ENCODE data around the gene TMEM204. TPM values are rescaled to one million over a fixed set of nuclear protein-coding genes. Genes with fewer than 3 reads are reported as not detected.

The TMEM204 gene
- total RNA-seq (2014; rRNA removed; shearing (Covaris generic)): 35.7 and 37.2 TPM in 2 replicates
- polyA plus RNA-seq (2015; cell fraction: cytosol; rRNA removed): 27.4 and 30.2 TPM in 2 replicates
- polyA plus RNA-seq (2015; cell fraction: nucleus; rRNA removed): 18.9 and 21.2 TPM in 2 replicates

- peak; percentile 92 for DNase-seq (ENCODE audit: low read depth)
Measured at GRCh38 chr16:1533443-1533951, at the start of gene TMEM204. TSS of gene TMEM204 (plus strand) at chr16:1533666. CDS start at chr16:1534276, 610 bp downstream.

GRCh38 chr16:1485847-1486496, 47.5 kb upstream of the TMEM204 start:
- DNase-seq (ENCODE audit: low read depth): no peak

- DNase-seq (ENCODE audit: low read depth): no peak
Measured at GRCh38 chr16:1486551-1487390, 46.7 kb upstream of the TMEM204 start.

GRCh38 chr16:1487395-1488053, 45.9 kb upstream of the TMEM204 start:
- DNase-seq (ENCODE audit: low read depth): no peak

GRCh38 chr16:1488054-1488601, 45.3 kb upstream of the TMEM204 start:
- DNase-seq (ENCODE audit: low read depth): no peak

GRCh38 chr16:1488619-1489018, 44.8 kb upstream of the TMEM204 start, which contains the start of gene PTX4:
TSS of gene PTX4 (minus strand) at chr16:1488944. CDS start at chr16:1488909, 35 bp downstream.
- no peak for DNase-seq (ENCODE audit: low read depth)

DNA sequence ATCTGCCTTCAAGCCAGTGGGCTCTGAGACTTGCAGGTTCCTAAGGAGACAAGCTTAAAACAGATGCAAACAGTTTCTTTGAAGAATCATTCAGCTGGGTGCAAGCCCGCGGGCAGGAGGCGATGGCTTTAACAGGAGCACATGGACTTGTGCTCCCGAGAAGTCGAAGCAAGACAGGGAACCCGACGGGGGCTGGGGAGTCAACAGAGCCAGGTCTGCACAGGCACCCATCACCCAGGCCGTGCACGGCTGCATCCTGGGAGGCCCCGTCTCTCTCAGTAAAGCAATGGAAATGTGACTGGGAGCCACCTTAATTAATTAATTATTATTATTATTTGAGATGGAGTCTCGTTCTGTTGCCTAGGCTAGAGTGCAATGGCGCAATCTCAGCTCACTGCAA, 44.4 kb upstream of the TMEM204 start:
- no peak for DNase-seq (ENCODE audit: low read depth)

DNA sequence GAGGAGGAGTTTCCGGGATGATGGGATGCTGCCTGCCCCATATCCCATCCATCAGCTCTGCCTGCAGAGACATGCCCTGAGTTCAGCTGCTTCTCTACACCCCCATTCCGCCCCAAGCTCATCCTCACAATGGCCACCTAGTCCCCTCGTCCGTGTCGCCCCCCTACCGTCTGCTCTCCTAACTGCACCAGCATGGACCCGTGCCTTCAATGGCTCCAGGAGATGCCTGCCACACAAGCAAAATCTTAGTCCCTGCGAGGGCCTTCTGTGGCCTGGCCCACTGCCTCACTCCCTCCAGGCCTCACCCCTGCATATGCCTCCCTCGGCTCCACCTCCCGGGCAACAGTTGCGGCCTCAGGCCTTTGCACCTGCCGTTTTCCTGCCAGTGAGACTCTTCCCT, 42.1 kb upstream of the TMEM204 start:
- no peak for DNase-seq (ENCODE audit: low read depth)

- no peak for DNase-seq (ENCODE audit: low read depth)
Measured at GRCh38 chr16:1492082-1492922, 41.2 kb upstream of the TMEM204 start.

GRCh38 chr16:1492923-1493745, 40.3 kb upstream of the TMEM204 start, which contains the start of gene TELO2:
TSS of gene TELO2 (plus strand) at chr16:1493360. CDS start at chr16:1494282, 922 bp downstream.
- DNase-seq (ENCODE audit: low read depth): peak; percentile 55

DNA sequence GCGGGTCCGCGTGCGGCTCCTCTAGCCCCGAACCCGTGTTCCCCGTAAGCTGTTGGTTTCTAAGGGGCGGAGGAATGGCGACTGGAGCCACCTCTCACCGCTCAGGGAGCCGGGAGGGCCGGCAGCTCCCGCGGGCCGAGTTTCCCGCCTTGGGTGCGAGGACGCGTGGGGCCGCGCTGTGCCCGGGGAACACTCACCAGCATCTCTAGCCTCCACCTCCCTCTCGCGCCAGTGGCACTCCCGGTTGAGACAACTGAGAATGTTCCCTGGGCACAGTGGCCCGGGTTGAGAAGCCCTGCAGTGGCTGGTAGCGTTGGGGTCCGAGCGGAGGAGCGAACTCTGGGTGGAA, 39.7 kb upstream of the TMEM204 start:
- DNase-seq (ENCODE audit: low read depth): no peak

- DNase-seq (ENCODE audit: low read depth): peak; percentile 72
Measured at GRCh38 chr16:1494129-1494640, 39.3 kb upstream of the TMEM204 start.

- DNase-seq (ENCODE audit: low read depth): no peak
Measured at GRCh38 chr16:1494711-1495110, 38.8 kb upstream of the TMEM204 start.

GRCh38 chr16:1495211-1495888, 38.1 kb upstream of the TMEM204 start:
- no peak for DNase-seq (ENCODE audit: low read depth)

- DNase-seq (ENCODE audit: low read depth): no peak
Measured at GRCh38 chr16:1495889-1496262, 37.6 kb upstream of the TMEM204 start.

GRCh38 chr16:1496464-1496863, 37.0 kb upstream of the TMEM204 start:
- no peak for DNase-seq (ENCODE audit: low read depth)

DNA sequence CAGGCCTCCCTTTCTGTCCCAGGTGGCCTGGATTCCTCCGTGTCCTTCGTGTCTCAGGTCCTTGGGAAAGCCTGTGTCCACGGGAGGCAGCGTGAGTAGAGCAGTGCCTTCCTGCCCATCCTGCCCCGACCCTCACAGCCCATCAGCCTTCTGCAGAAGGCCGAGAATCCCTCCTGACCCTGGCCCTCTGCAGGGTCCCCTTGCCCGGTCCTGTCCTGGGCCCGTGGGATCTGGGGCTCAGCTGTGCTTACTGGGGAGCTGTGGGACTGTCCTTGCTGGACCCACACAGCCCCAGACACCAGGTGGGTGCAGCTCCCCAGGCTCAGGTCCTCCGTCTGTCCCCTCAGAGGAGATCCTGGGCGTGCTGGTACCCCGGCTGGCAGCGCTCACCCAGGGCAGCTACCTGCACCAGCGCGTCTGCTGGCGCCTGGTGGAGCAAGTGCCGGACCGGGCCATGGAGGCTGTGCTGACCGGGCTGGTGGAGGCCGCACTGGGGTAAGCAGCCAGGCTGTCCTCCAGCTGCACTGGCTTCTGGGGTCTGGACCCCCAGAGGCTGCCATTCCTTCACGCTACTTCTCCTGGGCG, 36.4 kb upstream of the TMEM204 start:
- DNase-seq (ENCODE audit: low read depth): no peak

Data from HT1080 (cell line).